ENCODE measurements around the gene AKAP13.
"Not testable (repeated sequence)": the region's sequence is repeated elsewhere in the genome, so short reads cannot be mapped to it uniquely, and the experiment has no call there.

The AKAP13 gene

GRCh38 chr15:85504749-85505676 lies 124.6 kb downstream of the AKAP13 start:
- DNase-seq: no peak

- no peak for DNase-seq
Measured at GRCh38 chr15:85507114-85507513, 126.7 kb downstream of the AKAP13 start.

GRCh38 chr15:85509973-85510372 lies 129.6 kb downstream of the AKAP13 start:
- no peak for DNase-seq

GRCh38 chr15:85514413-85514812 lies 134.0 kb downstream of the AKAP13 start:
- no peak for DNase-seq

DNA sequence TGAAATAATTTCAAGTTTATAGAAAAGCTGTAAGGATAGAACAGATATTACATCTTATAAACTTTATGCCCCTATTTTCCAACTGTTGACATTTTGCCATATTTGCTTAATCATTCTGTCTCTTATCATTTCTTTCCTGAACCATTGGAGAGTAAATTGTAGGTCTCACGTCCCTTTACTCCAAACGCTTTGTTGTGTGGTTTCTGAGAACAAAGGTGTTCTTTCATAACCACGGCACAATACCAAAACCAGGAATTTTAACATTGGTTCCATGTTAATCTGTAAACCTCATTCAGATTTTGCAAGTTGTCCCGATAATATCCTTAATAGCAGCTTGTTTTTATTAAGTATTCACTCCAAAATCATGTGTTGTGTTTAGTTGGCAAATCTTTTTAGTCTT lies 134.8 kb downstream of the AKAP13 start:
- DNase-seq: no peak

GRCh38 chr15:85517086-85517485 lies 136.7 kb downstream of the AKAP13 start:
- no peak for DNase-seq

GRCh38 chr15:85518979-85519761 lies 138.8 kb downstream of the AKAP13 start:
- no peak for DNase-seq

- DNase-seq: no peak
Measured at GRCh38 chr15:85520650-85521049, 140.2 kb downstream of the AKAP13 start.

- DNase-seq: no peak
Measured at GRCh38 chr15:85523530-85523929, 143.1 kb downstream of the AKAP13 start.

- DNase-seq: no peak
Measured at GRCh38 chr15:85525755-85526154, 145.4 kb downstream of the AKAP13 start.

DNA sequence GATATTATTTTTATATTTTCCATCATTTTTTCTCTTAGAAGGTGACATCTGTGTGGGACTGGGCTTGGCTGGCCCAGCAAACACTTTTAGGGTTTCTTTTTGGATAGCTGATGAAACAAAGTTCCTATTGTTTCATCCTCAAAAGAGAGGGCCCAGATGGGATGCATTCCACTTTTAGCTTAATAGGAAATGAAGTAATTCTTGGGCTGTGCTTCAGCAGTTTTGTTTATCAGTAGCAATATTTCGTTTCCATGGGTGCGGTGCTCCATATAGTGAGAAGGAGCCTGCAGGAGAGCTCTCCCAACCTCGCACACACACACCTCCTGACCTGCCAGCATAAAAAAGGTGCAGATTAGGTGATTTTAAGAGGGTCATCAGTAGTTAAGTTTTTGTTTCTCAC lies 147.5 kb downstream of the AKAP13 start:
- DNase-seq: no peak

DNA sequence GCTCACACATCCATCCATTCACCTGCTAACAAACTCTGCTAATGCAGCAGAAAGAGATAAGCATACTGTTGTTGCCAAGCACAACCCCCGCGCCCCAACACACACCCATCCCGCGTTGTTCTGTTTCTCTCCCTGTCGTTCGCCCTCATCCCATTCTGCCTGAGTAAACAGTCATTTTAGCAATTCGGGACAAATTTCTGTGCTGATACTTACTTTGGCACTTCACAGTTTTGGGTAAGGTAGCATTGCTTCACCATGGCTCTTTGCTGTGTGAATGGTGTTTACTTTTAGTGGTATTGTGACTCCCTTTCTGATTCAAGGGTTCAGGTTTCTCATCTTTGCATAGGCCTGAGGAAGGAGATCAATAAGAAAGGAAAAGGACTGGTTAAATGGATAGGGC lies 149.7 kb downstream of the AKAP13 start:
- DNase-seq: no peak

DNA sequence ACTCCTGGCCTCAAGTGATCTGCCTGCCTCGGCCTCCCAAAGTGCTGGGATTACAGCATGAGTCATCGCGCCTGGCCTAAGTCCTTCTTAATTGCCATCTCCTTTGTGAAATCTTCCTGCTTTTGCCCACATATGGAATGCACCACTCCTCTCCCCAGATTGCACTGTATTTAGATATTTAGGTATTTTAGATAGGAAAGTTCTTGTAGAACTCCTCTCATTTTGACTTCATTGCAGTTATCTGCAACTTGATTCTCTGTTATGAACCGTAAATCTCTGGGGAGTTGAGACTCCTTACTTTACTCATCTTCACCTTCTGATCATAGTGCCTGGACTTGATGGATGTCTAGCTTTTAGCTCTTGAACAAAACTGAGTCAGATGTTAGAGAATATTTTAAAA lies 150.7 kb downstream of the AKAP13 start:
- DNase-seq: no peak

DNA sequence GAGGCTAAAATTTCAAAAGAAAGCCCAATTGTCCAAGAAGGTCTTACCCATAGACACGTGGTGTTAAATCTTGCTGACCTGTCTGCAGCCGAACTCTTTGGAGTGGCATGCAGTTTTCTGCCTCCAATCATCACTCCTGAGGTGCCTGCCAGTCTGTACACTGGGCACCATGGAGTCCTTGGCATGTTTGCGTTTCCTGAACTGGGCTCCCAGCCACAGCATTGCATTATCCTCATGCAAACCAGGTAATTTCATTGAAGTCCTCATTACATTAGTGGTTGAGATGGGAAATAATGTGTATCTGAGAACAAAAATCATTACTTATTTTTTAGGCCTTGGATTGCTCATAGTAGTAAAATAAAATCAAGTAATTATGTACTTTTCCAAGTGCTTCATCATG lies 152.3 kb downstream of the AKAP13 start:
- no peak for DNase-seq

GRCh38 chr15:85534031-85534430 lies 153.6 kb downstream of the AKAP13 start:
- no peak for DNase-seq

- not testable (repeated sequence) for DNase-seq
Measured at GRCh38 chr15:85535533-85536330, 155.3 kb downstream of the AKAP13 start.

GRCh38 chr15:85536341-85536740 lies 155.9 kb downstream of the AKAP13 start:
- DNase-seq: no peak

DNA sequence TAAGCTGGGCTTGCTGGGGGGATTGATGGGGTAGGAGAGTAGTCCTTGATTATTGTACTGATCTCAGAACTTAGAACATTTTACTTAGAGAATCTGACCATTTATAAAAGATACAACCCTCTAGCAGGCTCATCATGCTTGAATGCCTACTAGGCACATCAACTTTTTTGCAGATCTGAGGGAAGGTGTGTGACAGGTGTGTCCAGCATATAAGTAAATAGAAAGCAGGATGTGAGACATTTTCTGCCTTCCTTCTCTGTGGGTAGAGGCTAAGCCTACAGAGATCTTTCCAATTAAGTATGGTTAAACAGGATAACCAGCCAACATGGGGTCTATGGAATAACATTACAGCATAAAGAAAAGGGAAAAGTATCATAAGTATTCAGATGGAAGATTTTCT lies 159.1 kb downstream of the AKAP13 start:
- DNase-seq: no peak

GRCh38 chr15:85540085-85540797 lies 159.8 kb downstream of the AKAP13 start:
- no peak for DNase-seq

DNA sequence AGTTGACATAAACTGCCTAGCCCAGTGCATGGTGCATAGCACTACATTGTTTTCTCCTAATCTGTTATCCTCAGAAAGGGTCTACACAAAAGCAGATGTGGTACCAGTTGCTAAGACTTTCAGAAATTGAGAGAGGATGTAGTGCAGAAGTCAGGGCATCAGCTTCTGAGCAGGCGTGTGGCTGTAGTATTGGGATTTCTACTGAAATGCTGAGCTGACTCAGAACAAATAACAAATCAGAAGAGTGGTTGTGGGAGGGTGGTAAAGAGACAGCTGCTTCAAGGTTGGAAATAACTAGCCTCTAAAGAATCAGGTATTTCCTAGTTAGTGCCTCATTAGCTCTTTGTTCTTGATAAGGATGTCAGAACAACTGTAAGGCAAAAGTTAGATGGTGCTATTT lies 161.3 kb downstream of the AKAP13 start:
- no peak for DNase-seq

DNA sequence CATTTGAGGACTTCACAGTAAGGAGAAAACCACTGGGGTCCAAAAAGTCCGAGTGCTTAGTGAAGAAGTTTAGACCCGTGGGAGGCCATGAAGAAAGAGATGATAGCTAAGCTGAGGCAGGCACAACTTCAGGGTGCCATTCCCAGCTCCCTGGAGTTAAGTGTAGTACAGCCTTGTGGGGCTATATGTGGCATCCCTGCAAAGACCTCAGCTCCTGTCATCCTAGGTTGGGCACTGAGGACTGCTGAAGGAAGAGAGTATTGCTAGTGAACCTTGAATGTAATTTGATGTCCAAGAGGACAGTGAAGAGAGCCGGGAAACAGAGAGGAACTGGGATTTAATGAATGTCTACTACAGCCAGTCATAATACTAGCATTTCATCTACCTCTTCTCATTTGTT lies 162.1 kb downstream of the AKAP13 start:
- no peak for DNase-seq

DNA sequence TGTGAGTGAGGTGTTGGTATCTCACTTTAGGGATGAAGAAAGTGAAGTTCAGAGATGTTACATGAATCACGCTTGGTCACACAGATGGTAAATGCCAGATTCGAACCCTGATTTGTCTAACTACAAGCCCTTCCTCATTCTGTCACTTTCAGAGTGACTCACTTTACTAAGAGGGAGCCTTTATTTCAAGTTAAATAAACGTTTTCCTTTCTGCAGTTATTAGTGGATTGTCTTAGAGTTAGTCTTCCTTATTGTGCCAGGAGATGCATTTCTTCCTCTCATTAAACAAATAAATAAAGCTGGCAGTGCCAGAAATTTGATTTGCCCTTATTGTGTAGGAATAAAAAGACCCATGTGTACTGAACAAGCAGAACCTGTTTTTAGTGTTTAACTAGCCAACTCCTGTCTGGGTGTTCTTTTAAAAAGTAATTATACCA lies 162.5 kb downstream of the AKAP13 start:
- DNase-seq: no peak
